ENCODE results near the gene RBM42.

The RBM42 gene

GRCh38 chr19:35612224-35612558, 16.6 kb upstream of the RBM42 start:
- H3K9me3 ChIP-seq (ENCODE audit: insufficient read depth, low read depth, low read length) = no peaks in the 10 kb centered on the region; the same call in 1 of the 2 replicates
- TF ChIP-seq CTCF (conservative IDR thresholded peaks at IDR 0.05; ENCODE audit: low read length) (no peak), EZH2phosphoT487 (IDR thresholded peaks at IDR 0.05; ENCODE audit: borderline replicate concordance) (no peak)
- no peaks in the 10 kb centered on the region for H3F3A ChIP-seq (ENCODE audit: low read depth)
- peak overlapping the region; percentile 91 for H3K4me3 ChIP-seq (ENCODE audit: low read length, poor library complexity, severe bottlenecking)
- H3K79me2 ChIP-seq (ENCODE audit: insufficient read depth, low read length) = peaks cover 14% of the 10 kb centered on the region
- no peaks in the 10 kb centered on the region for H3K9me2 ChIP-seq (replicated peaks; ENCODE audit: low read depth, low read length)
- peaks cover 18% of the 10 kb centered on the region for H3K4me1 ChIP-seq (ENCODE audit: insufficient read depth, low read length, poor library complexity, severe bottlenecking)
- peak overlapping the region; percentile 89 for H2AFZ ChIP-seq (ENCODE audit: low read length)
- peak overlapping the region; percentile 92 for H3K9ac ChIP-seq (ENCODE audit: low read depth, low read length, poor library complexity, severe bottlenecking)
- H4K20me1 ChIP-seq (ENCODE audit: insufficient read depth, low read length, poor library complexity, severe bottlenecking) = no peaks in the 10 kb centered on the region
- peak overlapping the region; percentile 97 for H3K4me2 ChIP-seq (ENCODE audit: low read depth, low read length, poor library complexity, severe bottlenecking)
- no peaks in the 10 kb centered on the region for H3K36me3 ChIP-seq (ENCODE audit: insufficient read depth, low read length)
- no peaks in the 10 kb centered on the region for H3K27me3 ChIP-seq (ENCODE audit: insufficient read depth, low read length, poor library complexity, severe bottlenecking)

GRCh38 chr19:35612559-35613321, 16.1 kb upstream of the RBM42 start, which contains the start of gene HAUS5:
HAUS5 (plus strand) TSS chr19:35612735; CDS start chr19:35612795, 60 bp downstream.
- peaks cover 18% of the 10 kb centered on the region for H3K4me1 ChIP-seq (ENCODE audit: insufficient read depth, low read length, poor library complexity, severe bottlenecking)
- H3K4me3 ChIP-seq (ENCODE audit: low read length, poor library complexity, severe bottlenecking) = peak within 1 kb of the TSS; percentile 91
- no peaks in the 10 kb centered on the region for H3K27me3 ChIP-seq (ENCODE audit: insufficient read depth, low read length, poor library complexity, severe bottlenecking)
- H4K20me1 ChIP-seq (ENCODE audit: insufficient read depth, low read length, poor library complexity, severe bottlenecking) = no peaks in the 10 kb centered on the region
- TF ChIP-seq CTCF (conservative IDR thresholded peaks at IDR 0.05; ENCODE audit: low read length) (no peak), EZH2phosphoT487 (IDR thresholded peaks at IDR 0.05; ENCODE audit: borderline replicate concordance) (no peak)
- peak within 1 kb of the TSS; percentile 92 for H3K9ac ChIP-seq (ENCODE audit: low read depth, low read length, poor library complexity, severe bottlenecking)
- H3K9me2 ChIP-seq (replicated peaks; ENCODE audit: low read depth, low read length) = no peaks in the 10 kb centered on the region
- H3F3A ChIP-seq (ENCODE audit: low read depth) = no peaks in the 10 kb centered on the region
- peak within 1 kb of the TSS; percentile 89 for H2AFZ ChIP-seq (ENCODE audit: low read length)
- no peaks in the 10 kb centered on the region for H3K36me3 ChIP-seq (ENCODE audit: insufficient read depth, low read length)
- H3K9me3 ChIP-seq (ENCODE audit: insufficient read depth, low read depth, low read length) = no peaks in the 10 kb centered on the region
- peak within 1 kb of the TSS; percentile 97 for H3K4me2 ChIP-seq (ENCODE audit: low read depth, low read length, poor library complexity, severe bottlenecking)
- H3K79me2 ChIP-seq (ENCODE audit: insufficient read depth, low read length) = peaks cover 14% of the 10 kb centered on the region

GRCh38 chr19:35613574-35613973, 15.3 kb upstream of the RBM42 start:
- Histone ChIP-seq H3K79me2 (ENCODE audit: insufficient read depth, low read length) (peaks cover 14% of the 10 kb centered on the region), H4K20me1 (ENCODE audit: insufficient read depth, low read length, poor library complexity, severe bottlenecking) (no peaks in the 10 kb centered on the region), H3K4me2 (ENCODE audit: low read depth, low read length, poor library complexity, severe bottlenecking) (peak overlapping the region; percentile 97), H3K9ac (ENCODE audit: low read depth, low read length, poor library complexity, severe bottlenecking) (peak overlapping the region; percentile 92), H3K27me3 (ENCODE audit: insufficient read depth, low read length, poor library complexity, severe bottlenecking) (no peaks in the 10 kb centered on the region), H3K4me1 (ENCODE audit: insufficient read depth, low read length, poor library complexity, severe bottlenecking) (peaks cover 18% of the 10 kb centered on the region), H3K9me2 (replicated peaks; ENCODE audit: low read depth, low read length) (no peaks in the 10 kb centered on the region), H3K4me3 (ENCODE audit: low read length, poor library complexity, severe bottlenecking) (peak overlapping the region; percentile 91), H2AFZ (ENCODE audit: low read length) (no peak overlapping the region), H3F3A (ENCODE audit: low read depth) (no peaks in the 10 kb centered on the region), H3K36me3 (ENCODE audit: insufficient read depth, low read length) (no peaks in the 10 kb centered on the region), H3K9me3 (ENCODE audit: insufficient read depth, low read depth, low read length) (no peaks in the 10 kb centered on the region)
- TF ChIP-seq CTCF (conservative IDR thresholded peaks at IDR 0.05; ENCODE audit: low read length) (no peak), EZH2phosphoT487 (IDR thresholded peaks at IDR 0.05; ENCODE audit: borderline replicate concordance) (no peak)

All from Loucy (cell line).